ENCODE results near the gene LRP2BP.

Gene LRP2BP

DNA sequence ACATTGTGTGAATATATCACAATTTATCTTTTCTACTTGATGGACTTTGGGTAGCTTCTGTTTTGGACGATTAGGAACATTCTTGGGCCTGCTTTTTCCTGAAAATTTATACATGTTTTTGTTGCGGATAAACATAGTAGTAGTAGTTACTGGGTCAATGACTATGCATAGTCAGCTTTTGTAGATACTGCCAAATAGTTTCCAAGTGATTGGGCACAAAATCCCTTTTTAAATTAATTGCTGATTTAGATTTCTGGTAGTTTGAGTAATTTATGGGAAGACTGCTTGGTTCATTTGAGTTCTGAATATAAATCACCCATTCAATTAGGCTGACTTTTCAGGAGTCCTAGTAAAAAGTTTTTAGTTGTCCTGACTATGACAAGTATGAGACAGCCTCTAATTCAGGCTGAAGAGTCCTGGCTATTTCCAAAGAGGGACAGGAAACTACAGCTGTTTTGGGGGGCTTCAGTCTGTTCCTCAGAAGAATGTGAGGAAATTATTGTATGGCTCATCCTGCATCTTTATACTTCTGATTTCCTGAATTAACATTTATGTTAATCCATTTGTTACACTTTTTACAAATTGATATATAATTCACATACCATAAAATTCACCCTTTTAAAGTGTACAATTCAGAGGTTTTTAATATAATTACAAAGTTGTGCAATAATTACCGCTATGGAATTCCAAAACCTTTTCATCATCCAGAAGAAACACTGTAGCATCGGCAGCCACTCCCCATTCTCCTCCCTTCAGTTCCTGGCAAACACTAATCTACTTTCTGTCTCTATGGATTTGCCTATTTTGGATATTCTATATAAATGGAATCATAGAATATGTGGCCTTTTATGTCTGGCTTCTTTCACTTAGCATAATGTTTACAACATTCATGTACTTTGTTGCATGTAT is 14.2 kb downstream of the LRP2BP start:
- Histone ChIP-seq H3K79me2 (ENCODE audit: control insufficient read depth, insufficient read depth, low read length, poor library complexity) (no peaks in the 10 kb centered on the region), H3K9me3 (ENCODE audit: insufficient read depth, low read depth, low read length) (peaks cover 2% of the 10 kb centered on the region), H3K36me3 (ENCODE audit: control insufficient read depth in 1 of 2, insufficient read depth in 2 of 2, low read length in 2 of 2) (peaks cover 0 to 5% of the 10 kb centered on the region in 2 experiments), H3K23ac (ENCODE audit: low read length) (no peak overlapping the region), H3K27me3 (ENCODE audit: insufficient read depth, low read length) (no peaks in the 10 kb centered on the region), H2BK12ac (ENCODE audit: low read length) (no peak overlapping the region), H4K8ac (ENCODE audit: low read depth, low read length) (no peak overlapping the region), H3K4me2 (ENCODE audit: low read length) (no peak overlapping the region), H3K79me1 (ENCODE audit: low read length) (no peaks in the 10 kb centered on the region), H2AK5ac (ENCODE audit: low read length) (no peak overlapping the region), H2BK120ac (ENCODE audit: insufficient read depth, low read length, poor library complexity) (no peak overlapping the region), H3K18ac (ENCODE audit: low read length) (no peak overlapping the region), H2AFZ (ENCODE audit: insufficient read depth, low read length, poor library complexity) (no peak overlapping the region), H3K27ac (ENCODE audit: low read depth, low read length) (no peak overlapping the region), H4K12ac (ENCODE audit: low read depth, low read length) (no peak overlapping the region), H3K9ac (ENCODE audit: low read length) (no peak overlapping the region), H3K4me3 (ENCODE audit: low read depth, low read length) (no peak overlapping the region), H3K4ac (ENCODE audit: low read depth, low read length) (no peak overlapping the region), H3K14ac (ENCODE audit: low read length) (no peak overlapping the region), H4K91ac (ENCODE audit: low read depth, low read length) (no peak overlapping the region), H2BK5ac (ENCODE audit: low read depth, low read length, poor library complexity) (no peak overlapping the region), H3K4me1 (ENCODE audit: control insufficient read depth in 1 of 2, insufficient read depth in 2 of 2, low read length in 2 of 2) (peaks cover 0 to 2% of the 10 kb centered on the region in 2 experiments)
- WGBS (ENCODE audit: extremely low coverage, insufficient coverage, insufficient read length), result no CpG with 5 or more reads among the region's 4 CpGs
- DNase-seq, result no peak

DNA sequence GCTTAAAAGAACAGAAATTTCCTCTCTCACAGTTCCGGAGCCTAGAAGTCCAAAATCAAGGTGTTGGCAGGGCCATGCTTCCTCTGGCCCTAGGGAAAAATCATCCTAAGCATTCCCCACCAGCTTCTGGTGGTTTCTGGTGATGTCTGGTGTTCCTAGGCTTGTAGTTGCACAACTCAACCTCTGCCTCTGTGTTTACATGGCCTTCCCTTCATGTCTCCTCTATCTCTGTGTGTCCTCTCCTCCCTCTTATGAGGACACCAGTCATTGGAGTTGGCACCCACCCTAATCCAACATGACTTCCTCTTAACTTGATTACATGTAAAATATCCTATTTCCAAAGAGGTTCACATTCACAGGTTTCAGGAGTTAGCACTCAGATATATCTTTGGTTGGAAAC is 15.4 kb downstream of the LRP2BP start:
- Histone ChIP-seq H3K14ac (ENCODE audit: low read length) (no peak overlapping the region), H3K27ac (ENCODE audit: low read depth, low read length) (no peak overlapping the region), H4K8ac (ENCODE audit: low read depth, low read length) (no peak overlapping the region), H2BK12ac (ENCODE audit: low read length) (no peak overlapping the region), H3K36me3 (ENCODE audit: control insufficient read depth in 1 of 2, insufficient read depth in 2 of 2, low read length in 2 of 2) (peaks cover 0 to 5% of the 10 kb centered on the region in 2 experiments), H2AFZ (ENCODE audit: insufficient read depth, low read length, poor library complexity) (no peak overlapping the region), H3K79me2 (ENCODE audit: control insufficient read depth, insufficient read depth, low read length, poor library complexity) (no peaks in the 10 kb centered on the region), H3K4me1 (ENCODE audit: control insufficient read depth in 1 of 2, insufficient read depth in 2 of 2, low read length in 2 of 2) (peaks cover 0 to 2% of the 10 kb centered on the region in 2 experiments), H3K4me2 (ENCODE audit: low read length) (no peak overlapping the region), H2BK5ac (ENCODE audit: low read depth, low read length, poor library complexity) (no peak overlapping the region), H3K9me3 (ENCODE audit: insufficient read depth, low read depth, low read length) (peaks cover 2% of the 10 kb centered on the region), H3K4ac (ENCODE audit: low read depth, low read length) (no peak overlapping the region), H3K4me3 (ENCODE audit: low read depth, low read length) (no peak overlapping the region), H3K27me3 (ENCODE audit: insufficient read depth, low read length) (no peaks in the 10 kb centered on the region), H3K18ac (ENCODE audit: low read length) (no peak overlapping the region), H4K91ac (ENCODE audit: low read depth, low read length) (no peak overlapping the region), H2BK120ac (ENCODE audit: insufficient read depth, low read length, poor library complexity) (no peak overlapping the region), H3K79me1 (ENCODE audit: low read length) (no peaks in the 10 kb centered on the region), H4K12ac (ENCODE audit: low read depth, low read length) (no peak overlapping the region), H2AK5ac (ENCODE audit: low read length) (no peak overlapping the region), H3K9ac (ENCODE audit: low read length) (no peak overlapping the region), H3K23ac (ENCODE audit: low read length) (no peak overlapping the region)
- DNase-seq, result no peak
- WGBS (ENCODE audit: extremely low coverage, insufficient coverage, insufficient read length), result no CpG with 5 or more reads among the region's 1 CpG

DNA sequence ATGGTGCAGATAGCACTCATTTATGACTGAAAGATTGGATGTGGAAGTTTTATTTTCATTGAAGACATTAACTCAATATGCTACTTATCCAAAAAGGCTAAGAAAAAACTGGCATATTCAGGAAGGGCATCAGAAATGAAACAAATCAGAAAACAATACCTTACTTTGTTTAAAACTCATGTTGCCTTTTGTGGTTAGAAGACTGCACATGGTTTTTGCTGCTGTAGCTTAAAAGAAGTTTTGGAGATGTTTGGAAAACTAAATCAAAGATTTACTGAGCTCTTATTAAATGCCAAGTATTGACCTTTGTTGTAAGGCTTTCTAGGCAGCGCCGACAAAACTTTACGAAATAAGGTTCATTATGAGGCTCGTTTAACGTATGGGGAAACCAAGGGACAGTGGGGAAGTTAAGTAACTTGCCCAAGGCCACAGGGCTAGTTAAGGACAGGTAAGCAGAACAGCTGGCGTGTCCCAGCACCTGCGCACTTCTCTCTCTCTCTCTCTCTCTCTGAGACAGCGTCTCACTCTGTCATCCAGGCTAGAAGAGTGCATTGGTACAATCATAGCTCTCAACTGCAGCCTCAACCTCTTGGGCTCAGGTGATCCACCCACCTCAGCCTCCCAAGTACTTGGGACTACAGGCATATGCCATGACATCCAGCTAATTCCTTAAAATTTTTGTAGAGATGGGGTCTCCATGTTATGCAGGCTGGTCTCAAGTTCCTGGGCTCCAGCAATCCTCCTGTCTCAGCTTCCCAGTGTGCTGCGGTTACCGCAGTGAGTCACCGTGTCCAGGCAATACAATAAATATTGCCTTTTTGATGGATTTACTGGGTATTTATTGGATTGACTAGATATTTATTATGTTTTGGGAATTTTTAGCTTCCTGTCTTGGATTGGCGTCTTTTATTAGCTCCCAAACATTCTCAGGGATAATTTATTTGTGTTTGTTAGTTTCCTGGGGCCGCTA is 16.1 kb downstream of the LRP2BP start:
- Histone ChIP-seq H3K27me3 (ENCODE audit: insufficient read depth, low read length) (no peaks in the 10 kb centered on the region), H3K27ac (ENCODE audit: low read depth, low read length) (no peak overlapping the region), H2BK120ac (ENCODE audit: insufficient read depth, low read length, poor library complexity) (no peak overlapping the region), H3K23ac (ENCODE audit: low read length) (no peak overlapping the region), H3K36me3 (ENCODE audit: control insufficient read depth in 1 of 2, insufficient read depth in 2 of 2, low read length in 2 of 2) (peaks cover 0 to 5% of the 10 kb centered on the region in 2 experiments), H2BK5ac (ENCODE audit: low read depth, low read length, poor library complexity) (no peak overlapping the region), H4K91ac (ENCODE audit: low read depth, low read length) (no peak overlapping the region), H3K4me1 (ENCODE audit: control insufficient read depth in 1 of 2, insufficient read depth in 2 of 2, low read length in 2 of 2) (peaks cover 0 to 2% of the 10 kb centered on the region in 2 experiments), H3K79me2 (ENCODE audit: control insufficient read depth, insufficient read depth, low read length, poor library complexity) (no peaks in the 10 kb centered on the region), H3K9ac (ENCODE audit: low read length) (no peak overlapping the region), H3K18ac (ENCODE audit: low read length) (no peak overlapping the region), H3K79me1 (ENCODE audit: low read length) (no peaks in the 10 kb centered on the region), H2AK5ac (ENCODE audit: low read length) (no peak overlapping the region), H3K14ac (ENCODE audit: low read length) (no peak overlapping the region), H3K4ac (ENCODE audit: low read depth, low read length) (no peak overlapping the region), H2AFZ (ENCODE audit: insufficient read depth, low read length, poor library complexity) (no peak overlapping the region), H3K9me3 (ENCODE audit: insufficient read depth, low read depth, low read length) (peaks cover 2% of the 10 kb centered on the region), H3K4me3 (ENCODE audit: low read depth, low read length) (no peak overlapping the region), H3K4me2 (ENCODE audit: low read length) (no peak overlapping the region), H2BK12ac (ENCODE audit: low read length) (no peak overlapping the region), H4K12ac (ENCODE audit: low read depth, low read length) (no peak overlapping the region), H4K8ac (ENCODE audit: low read depth, low read length) (no peak overlapping the region)
- no peak for DNase-seq
- no CpG with 5 or more reads among the region's 13 CpGs for WGBS (ENCODE audit: extremely low coverage, insufficient coverage, insufficient read length)

DNA sequence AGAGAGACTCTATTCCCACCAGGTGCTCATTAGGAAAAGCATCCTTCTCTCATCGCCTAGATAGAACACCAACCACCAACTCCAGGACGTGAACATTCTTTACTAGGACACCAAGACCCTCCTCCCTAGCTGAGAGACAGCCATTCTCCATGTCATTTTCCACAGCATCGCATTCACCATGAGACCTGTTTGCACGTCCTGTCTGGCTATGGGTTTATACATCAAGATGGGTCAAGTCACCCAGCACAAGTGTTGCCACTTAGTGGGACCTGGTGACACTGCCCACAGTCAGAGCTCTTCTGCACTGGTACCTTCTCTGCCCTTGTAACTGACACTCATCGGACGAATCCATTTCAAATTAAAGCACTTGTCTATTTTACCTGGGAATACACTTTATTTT is 17.5 kb downstream of the LRP2BP start:
- H3K9ac ChIP-seq (ENCODE audit: low read length), result no peak overlapping the region
- no peak overlapping the region for H2AK5ac ChIP-seq (ENCODE audit: low read length)
- no peak overlapping the region for H4K12ac ChIP-seq (ENCODE audit: low read depth, low read length)
- H2BK5ac ChIP-seq (ENCODE audit: low read depth, low read length, poor library complexity), result no peak overlapping the region
- H3K27me3 ChIP-seq (ENCODE audit: insufficient read depth, low read length), result no peaks in the 10 kb centered on the region
- H3K4me3 ChIP-seq (ENCODE audit: low read depth, low read length), result no peak overlapping the region
- H3K23ac ChIP-seq (ENCODE audit: low read length), result no peak overlapping the region
- H3K4ac ChIP-seq (ENCODE audit: low read depth, low read length), result no peak overlapping the region
- no peak overlapping the region for H2AFZ ChIP-seq (ENCODE audit: insufficient read depth, low read length, poor library complexity)
- peaks cover 0 to 5% of the 10 kb centered on the region in 2 experiments for H3K36me3 ChIP-seq (ENCODE audit: control insufficient read depth in 1 of 2, insufficient read depth in 2 of 2, low read length in 2 of 2)
- peaks cover 2% of the 10 kb centered on the region for H3K9me3 ChIP-seq (ENCODE audit: insufficient read depth, low read depth, low read length)
- no peak overlapping the region for H4K91ac ChIP-seq (ENCODE audit: low read depth, low read length)
- no peak overlapping the region for H2BK120ac ChIP-seq (ENCODE audit: insufficient read depth, low read length, poor library complexity)
- no peak overlapping the region for H4K8ac ChIP-seq (ENCODE audit: low read depth, low read length)
- DNase-seq, result no peak
- H3K4me2 ChIP-seq (ENCODE audit: low read length), result no peak overlapping the region
- H3K14ac ChIP-seq (ENCODE audit: low read length), result no peak overlapping the region
- WGBS (ENCODE audit: extremely low coverage, insufficient coverage, insufficient read length), result no CpG with 5 or more reads among the region's 6 CpGs
- H3K27ac ChIP-seq (ENCODE audit: low read depth, low read length), result no peak overlapping the region
- H2BK12ac ChIP-seq (ENCODE audit: low read length), result no peak overlapping the region
- H3K79me2 ChIP-seq (ENCODE audit: control insufficient read depth, insufficient read depth, low read length, poor library complexity), result no peaks in the 10 kb centered on the region
- peaks cover 0 to under 1% of the 10 kb centered on the region in 2 experiments for H3K4me1 ChIP-seq (ENCODE audit: control insufficient read depth in 1 of 2, insufficient read depth in 2 of 2, low read length in 2 of 2)
- no peak overlapping the region for H3K18ac ChIP-seq (ENCODE audit: low read length)
- H3K79me1 ChIP-seq (ENCODE audit: low read length), result no peaks in the 10 kb centered on the region

Data from trophoblast cell (in vitro differentiated cells and primary cell).